ENCODE measurements around the gene COL4A1. TPM values are rescaled to one million over a fixed set of nuclear protein-coding genes. Genes with fewer than 3 reads are reported as not detected.

The COL4A1 gene
- polyA plus RNA-seq, 1 donor (not counting 4 experiments of a cell fraction or from before 2014, with no cell fraction given) = 22.3 TPM

DNA sequence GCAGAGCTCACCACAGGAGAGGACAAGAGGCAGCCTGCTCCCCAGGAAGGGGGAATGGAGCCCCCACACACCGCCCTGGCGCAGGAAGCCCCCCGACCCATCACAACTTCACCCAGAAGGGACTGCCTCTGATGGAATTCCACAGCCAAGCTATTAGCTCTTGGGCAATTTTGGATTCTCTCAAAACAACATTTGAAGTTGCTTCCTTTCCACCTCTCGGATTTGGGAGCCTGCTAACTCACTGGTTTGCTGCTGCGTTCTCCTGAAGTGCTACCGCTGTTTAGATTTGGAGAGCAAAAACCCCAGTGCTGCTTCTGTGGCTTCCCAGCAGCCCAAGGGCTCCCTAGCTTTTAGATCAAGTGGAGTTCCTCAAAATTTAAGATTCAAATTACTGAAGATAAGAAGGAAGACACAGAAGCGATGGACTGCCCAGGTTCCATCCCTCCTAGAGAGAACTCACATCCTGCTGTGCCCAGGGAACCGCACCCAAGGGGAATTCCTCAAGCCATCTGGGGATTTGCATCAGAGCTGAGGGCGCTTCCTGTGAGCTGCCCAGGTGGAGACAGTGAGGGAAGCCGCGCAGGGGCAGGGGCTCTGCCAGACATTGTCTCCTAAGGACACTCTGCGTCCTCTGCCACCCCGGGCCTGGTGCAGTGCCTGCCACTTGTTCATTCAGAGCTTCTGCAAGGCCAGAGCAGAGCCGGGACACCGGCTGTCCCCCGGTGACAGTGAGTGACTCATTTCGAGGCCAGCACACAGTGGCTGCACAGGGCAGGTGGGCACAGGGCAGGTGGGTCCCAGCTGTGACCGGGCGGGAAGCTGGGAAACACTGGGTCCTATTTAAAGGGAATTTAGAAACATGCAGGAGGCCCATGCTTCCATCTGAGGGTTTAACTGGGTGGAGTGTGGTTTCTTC, 45.5 kb downstream of the COL4A1 start:
- H4K20me1 ChIP-seq (ENCODE audit: control insufficient read depth, extremely low read depth, insufficient read depth, low read length) = no peaks in the 10 kb centered on the region

DNA sequence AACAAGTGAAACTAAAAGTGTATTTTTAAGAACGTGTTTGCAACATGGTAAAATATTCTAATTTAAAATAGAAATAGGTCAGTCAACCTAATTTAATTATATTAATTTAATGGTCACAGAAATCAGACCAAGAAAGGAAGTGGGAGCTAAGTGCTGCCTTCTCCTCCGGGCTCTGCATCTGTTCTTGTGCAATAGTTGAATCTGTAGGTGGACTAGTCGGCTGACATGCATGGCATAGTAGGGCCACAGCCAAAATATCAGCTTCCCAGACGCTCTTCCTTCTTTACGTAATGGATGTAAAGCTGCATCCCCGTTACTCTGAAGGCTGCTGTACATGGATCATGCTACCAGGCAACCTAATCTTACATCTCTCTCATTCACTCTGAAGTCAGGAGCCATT, 47.3 kb downstream of the COL4A1 start:
- no peaks in the 10 kb centered on the region for H3K36me3 ChIP-seq (ENCODE audit: control insufficient read depth in 2 of 2, extremely low read depth in 1 of 2, insufficient read depth in 2 of 2, low read length in 2 of 2)
- no peak for DNase-seq (ENCODE audit: low read depth, low spot score)
- H3K27ac ChIP-seq (ENCODE audit: control insufficient read depth, insufficient read depth, low read length) = peak overlapping the region; percentile 63
- no peak for FAIRE-seq
- peak overlapping the region; percentile 82 for H3K4me2 ChIP-seq (ENCODE audit: control insufficient read depth, extremely low read depth, insufficient read depth, low read depth, low read length)
- peaks cover 25% of the 10 kb centered on the region for H3K79me2 ChIP-seq (ENCODE audit: control insufficient read depth, insufficient read depth, low read length)
- H3K9me3 ChIP-seq (ENCODE audit: control insufficient read depth, low read depth, low read length) = no peaks in the 10 kb centered on the region
- no peaks in the 10 kb centered on the region for H3K9me1 ChIP-seq (ENCODE audit: control insufficient read depth, extremely low read depth, insufficient read depth, low read length)
- no peaks in the 10 kb centered on the region for H4K20me1 ChIP-seq (ENCODE audit: control insufficient read depth, extremely low read depth, insufficient read depth, low read length)
- no peak overlapping the region for H2AFZ ChIP-seq (ENCODE audit: control insufficient read depth, low read length)
- H3K27me3 ChIP-seq (ENCODE audit: control insufficient read depth, extremely low read depth, insufficient read depth, low read length) = no peaks in the 10 kb centered on the region
- dilution Hi-C loops (cut with MboI; ENCODE audit: extremely low pct_ligation_motif_present, low sequenced_read_pairs) = no loop called here
- H3K9ac ChIP-seq (ENCODE audit: control insufficient read depth, extremely low read depth, insufficient read depth, low read length) = peak overlapping the region; percentile 25
- H3K4me1 ChIP-seq (ENCODE audit: control insufficient read depth, extremely low read depth, insufficient read depth, low read length) = peaks cover 48% of the 10 kb centered on the region
- no peak for TF ChIP-seq EZH2 (IDR thresholded peaks at IDR 0.05; ENCODE audit: low read length)
- TF ChIP-seq, protein P1, sequence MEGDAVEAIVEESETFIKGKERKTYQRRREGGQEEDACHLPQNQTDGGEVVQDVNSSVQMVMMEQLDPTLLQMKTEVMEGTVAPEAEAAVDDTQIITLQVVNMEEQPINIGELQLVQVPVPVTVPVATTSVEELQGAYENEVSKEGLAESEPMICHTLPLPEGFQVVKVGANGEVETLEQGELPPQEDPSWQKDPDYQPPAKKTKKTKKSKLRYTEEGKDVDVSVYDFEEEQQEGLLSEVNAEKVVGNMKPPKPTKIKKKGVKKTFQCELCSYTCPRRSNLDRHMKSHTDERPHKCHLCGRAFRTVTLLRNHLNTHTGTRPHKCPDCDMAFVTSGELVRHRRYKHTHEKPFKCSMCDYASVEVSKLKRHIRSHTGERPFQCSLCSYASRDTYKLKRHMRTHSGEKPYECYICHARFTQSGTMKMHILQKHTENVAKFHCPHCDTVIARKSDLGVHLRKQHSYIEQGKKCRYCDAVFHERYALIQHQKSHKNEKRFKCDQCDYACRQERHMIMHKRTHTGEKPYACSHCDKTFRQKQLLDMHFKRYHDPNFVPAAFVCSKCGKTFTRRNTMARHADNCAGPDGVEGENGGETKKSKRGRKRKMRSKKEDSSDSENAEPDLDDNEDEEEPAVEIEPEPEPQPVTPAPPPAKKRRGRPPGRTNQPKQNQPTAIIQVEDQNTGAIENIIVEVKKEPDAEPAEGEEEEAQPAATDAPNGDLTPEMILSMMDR (optimal IDR thresholded peaks at IDR 0.05 in 1 of 3, IDR thresholded peaks at IDR 0.05 in 1 of 3, conservative IDR thresholded peaks at IDR 0.05 in 1 of 3; ENCODE audit: extremely low read depth in 1 of 3, insufficient read depth in 2 of 3, low read length in 3 of 3) = no peak
- peak overlapping the region in 1 of 3 experiments; percentile 12 for H3K4me3 ChIP-seq (ENCODE audit: control insufficient read depth in 2 of 3, extremely low read depth in 1 of 3, insufficient read depth in 2 of 3, low read depth in 1 of 3, low read length in 3 of 3)

More for the DNA sequence above, 45.5 kb downstream of the COL4A1 start:
- H3K9me3 ChIP-seq (ENCODE audit: control insufficient read depth, low read depth, low read length) = no peaks in the 10 kb centered on the region
- H3K9me1 ChIP-seq (ENCODE audit: control insufficient read depth, extremely low read depth, insufficient read depth, low read length) = no peaks in the 10 kb centered on the region
- H3K27ac ChIP-seq (ENCODE audit: control insufficient read depth, insufficient read depth, low read length) = peak overlapping the region; percentile 38
- FAIRE-seq = no peak
- peak overlapping the region; percentile 4 for H3K9ac ChIP-seq (ENCODE audit: control insufficient read depth, extremely low read depth, insufficient read depth, low read length)
- no peaks in the 10 kb centered on the region for H3K27me3 ChIP-seq (ENCODE audit: control insufficient read depth, extremely low read depth, insufficient read depth, low read length)
- DNase-seq (ENCODE audit: low read depth, low spot score) = no peak
- H3K4me2 ChIP-seq (ENCODE audit: control insufficient read depth, extremely low read depth, insufficient read depth, low read depth, low read length) = peak overlapping the region; percentile 31
- H3K4me3 ChIP-seq (ENCODE audit: control insufficient read depth in 2 of 3, extremely low read depth in 1 of 3, insufficient read depth in 2 of 3, low read depth in 1 of 3, low read length in 3 of 3) = no peak overlapping the region
- dilution Hi-C loops (cut with MboI; ENCODE audit: extremely low pct_ligation_motif_present, low sequenced_read_pairs) = no loop called here
- H3K4me1 ChIP-seq (ENCODE audit: control insufficient read depth, extremely low read depth, insufficient read depth, low read length) = peaks cover 60% of the 10 kb centered on the region
- H2AFZ ChIP-seq (ENCODE audit: control insufficient read depth, low read length) = no peak overlapping the region
- peaks cover 26% of the 10 kb centered on the region for H3K79me2 ChIP-seq (ENCODE audit: control insufficient read depth, insufficient read depth, low read length)
- TF ChIP-seq, protein P1 (optimal IDR thresholded peaks at IDR 0.05 in 1 of 3, IDR thresholded peaks at IDR 0.05 in 1 of 3, conservative IDR thresholded peaks at IDR 0.05 in 1 of 3; ENCODE audit: extremely low read depth in 1 of 3, insufficient read depth in 2 of 3, low read length in 3 of 3) = no peak
- no peak for TF ChIP-seq EZH2 (IDR thresholded peaks at IDR 0.05; ENCODE audit: low read length)
- no peaks in the 10 kb centered on the region for H3K36me3 ChIP-seq (ENCODE audit: control insufficient read depth in 2 of 2, extremely low read depth in 1 of 2, insufficient read depth in 2 of 2, low read length in 2 of 2)

Data from keratinocyte (primary cell).